HG03060 (cell line): ENCODE results near the gene SPANXC.
"Not testable (repeated sequence)": the region's sequence is repeated elsewhere in the genome, so short reads cannot be mapped to it uniquely, and the experiment has no call there.

Source experiments
- ATAC-seq: cut with Tn5 transposase; IDR thresholded peaks from one replicate; pipeline ENCODE4 v1.9.1; 2021; ENCODE audit warnings: low read depth, moderate number of reproducible peaks; ENCODE audit not compliant: unreplicated experiment

The SPANXC gene, protein sequence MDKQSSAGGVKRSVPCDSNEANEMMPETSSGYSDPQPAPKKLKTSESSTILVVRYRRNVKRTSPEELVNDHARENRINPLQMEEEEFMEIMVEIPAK

DNA sequence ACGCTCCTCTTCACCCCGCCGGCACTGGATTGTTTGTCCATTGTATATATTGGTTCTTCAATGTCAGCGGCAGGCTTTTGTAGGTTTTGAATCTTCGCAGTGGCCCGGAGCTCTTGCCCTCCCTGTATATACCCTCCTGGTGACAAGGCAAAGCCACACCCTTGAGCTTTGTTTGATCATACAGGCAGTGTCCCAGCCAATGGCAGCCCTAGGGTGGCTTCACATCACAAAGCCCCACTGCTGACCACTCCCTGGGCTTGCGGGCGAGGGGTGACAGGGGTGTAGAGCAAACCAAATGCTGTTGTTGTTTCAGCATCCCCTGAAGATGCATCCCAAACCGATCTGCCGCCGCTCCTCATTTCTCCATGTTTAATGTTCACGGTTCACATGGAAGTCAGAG, at the start of gene SPANXC:
Gene SPANXC (minus strand): TSS at position 101 of the 400 bp plus-strand sequence. CDS start 60 bp downstream, at position 41.
- not testable (repeated sequence) for ATAC-seq

DNA sequence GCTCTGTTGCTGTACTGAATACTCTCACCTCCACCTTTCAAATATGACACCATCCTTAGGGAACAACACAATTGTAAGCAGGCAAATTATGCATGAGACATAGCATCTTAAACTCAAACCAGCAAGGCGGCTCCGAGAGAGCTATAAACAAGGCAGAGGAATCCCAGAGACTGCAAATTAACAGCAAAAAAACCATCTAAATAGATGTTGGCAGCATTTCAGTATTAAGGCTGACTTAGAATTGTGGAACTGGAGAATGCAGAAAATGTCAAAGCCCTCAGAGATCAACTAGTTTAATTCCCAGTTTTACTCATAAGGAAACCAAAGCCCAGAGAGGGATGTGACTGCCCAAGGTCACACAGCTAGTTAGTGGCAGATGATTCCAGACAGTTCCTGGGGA, 37.2 kb upstream of the SPANXC start:
- ATAC-seq = no peak

DNA sequence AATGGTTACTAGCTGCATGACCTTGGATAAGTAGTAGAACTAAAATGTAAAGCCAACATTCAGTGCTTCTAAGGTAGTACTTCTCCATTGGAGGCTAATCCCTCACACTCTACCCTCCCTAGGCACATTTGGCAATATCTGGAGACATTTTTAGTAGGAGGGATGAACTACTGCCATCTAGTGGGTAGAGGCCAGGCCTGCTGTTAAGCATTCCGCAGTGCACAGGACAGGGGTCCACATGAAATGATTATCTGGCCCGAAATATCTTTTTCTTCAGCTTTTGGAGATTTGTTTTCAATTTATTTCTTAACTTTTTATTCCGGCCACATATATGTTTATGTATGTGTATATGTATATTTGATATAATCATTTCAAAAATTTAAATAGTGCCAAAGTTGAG, 36.0 kb upstream of the SPANXC start:
- no peak for ATAC-seq

DNA sequence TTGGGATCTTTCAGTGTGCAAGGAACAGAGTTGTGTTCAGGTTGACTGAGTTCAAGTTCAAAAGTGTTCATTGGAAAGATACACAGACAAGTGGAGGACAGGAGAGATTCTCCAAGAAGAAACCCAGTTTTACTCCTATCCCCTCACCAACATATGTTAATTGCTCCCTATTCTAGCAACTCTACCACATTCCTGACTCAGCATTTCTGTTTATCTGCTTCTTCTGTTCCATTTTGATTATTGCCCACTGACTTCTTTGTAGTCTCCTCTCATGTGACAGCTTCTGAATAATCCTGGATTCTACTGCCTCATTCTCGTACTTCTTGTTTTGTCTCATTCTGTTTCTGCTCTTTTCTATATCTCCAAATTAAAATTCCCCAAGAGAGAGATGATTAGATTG, 15.8 kb upstream of the SPANXC start:
- no peak for ATAC-seq

DNA sequence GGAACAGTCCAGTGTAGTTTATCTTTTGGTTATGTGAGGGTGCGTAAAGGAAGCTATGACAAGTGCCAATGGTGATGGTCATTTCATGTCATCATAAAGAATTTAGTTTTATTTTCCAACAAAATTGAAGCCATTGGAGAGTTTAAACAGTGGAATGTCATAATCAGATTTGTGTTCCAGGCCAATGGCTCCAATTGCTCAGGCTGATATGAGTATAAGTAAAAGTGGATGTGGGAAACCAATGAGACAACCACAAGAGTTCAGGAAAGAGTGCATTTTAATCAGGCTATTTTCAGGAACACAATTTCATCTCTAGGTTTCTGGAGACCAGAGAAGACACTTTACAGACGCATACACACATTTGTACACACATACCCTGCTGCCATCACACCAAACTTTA, 20.7 kb downstream of the SPANXC start:
- no peak for ATAC-seq

DNA sequence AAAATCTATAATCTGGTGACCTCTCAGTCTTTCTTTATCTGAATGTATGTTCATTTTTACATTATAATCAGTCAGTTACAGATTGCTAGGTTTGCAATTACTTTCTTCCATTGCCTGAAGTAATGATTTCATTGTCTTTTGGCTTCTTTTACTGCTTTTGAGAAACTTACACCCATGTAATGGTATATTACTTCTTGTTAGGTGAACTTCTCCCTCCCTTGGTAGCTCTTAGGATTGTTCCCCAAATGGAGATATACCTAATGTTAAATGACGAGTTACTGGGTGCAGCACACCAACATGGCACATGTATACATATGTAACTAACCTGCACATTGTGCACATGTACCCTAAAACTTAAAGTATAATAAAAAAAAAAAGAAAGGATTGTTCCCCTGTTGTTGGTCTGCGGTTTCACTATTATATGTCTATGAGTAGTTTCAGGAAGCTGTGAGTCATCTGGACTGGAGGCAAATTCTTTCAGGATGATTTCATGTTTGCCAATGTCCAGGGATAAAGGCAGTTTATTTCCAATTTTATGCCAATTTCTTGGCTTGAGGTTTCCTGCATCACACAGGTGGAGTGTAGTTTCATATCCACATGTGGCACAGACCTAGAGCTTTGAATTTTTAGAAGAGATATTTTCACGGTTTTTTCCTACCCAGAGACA, 21.8 kb downstream of the SPANXC start:
- no peak for ATAC-seq

DNA sequence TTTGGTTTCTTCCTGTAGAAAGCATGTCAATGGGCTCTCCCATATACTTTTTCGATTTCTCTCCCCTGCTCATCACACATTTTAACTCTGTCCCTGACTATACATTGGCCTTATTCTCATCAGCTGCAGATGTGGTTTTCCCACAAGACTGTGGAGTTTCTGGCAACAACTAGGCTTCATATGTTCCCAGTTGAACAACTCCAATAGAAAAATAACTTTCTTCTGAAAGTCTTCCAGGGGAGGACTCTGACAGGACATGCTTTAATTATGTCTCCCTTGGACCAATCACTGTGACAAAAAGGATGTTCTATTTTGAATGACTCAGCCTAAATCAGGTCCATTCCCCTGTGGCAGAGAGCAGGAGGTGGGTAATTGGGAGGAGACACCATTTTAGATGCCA, 28.1 kb downstream of the SPANXC start:
- ATAC-seq = no peak

DNA sequence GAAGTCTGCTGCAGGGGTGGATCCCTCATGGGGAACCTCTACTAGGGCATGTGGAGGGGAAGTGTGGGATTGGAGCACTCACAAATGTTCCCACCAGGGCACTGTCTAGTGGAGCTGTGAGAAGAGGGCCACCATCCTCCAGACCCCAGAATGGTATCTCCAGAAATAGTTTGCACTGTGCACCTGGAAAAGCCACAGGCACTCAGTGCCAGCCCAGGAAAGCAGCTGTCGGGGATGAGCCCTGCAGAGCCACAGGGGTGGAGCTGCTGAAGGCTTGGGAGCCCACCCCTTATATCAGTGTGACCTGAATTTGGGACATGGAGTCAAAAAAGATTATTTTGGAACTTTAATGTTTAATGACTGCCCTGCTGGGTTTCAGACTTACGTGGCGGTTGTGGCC, 40.4 kb downstream of the SPANXC start:
- ATAC-seq = no peak
